Measurements from ENCODE around the gene SNX10.
"Not testable (repeated sequence)": the region's sequence is repeated elsewhere in the genome, so short reads cannot be mapped to it uniquely, and the experiment has no call there.

GRCh38 chr7:26261866-26262265 is 29.8 kb upstream of the SNX10 start:
- TF ChIP-seq EZH2phosphoT487 (IDR thresholded peaks at IDR 0.05; ENCODE audit: insufficient read depth, low read depth); EZH2 (IDR thresholded peaks at IDR 0.05; ENCODE audit: insufficient read depth, poor library complexity, severe bottlenecking): not testable (repeated sequence)

Data from GM23248 (cell line).